GM12801 (cell line): ENCODE data around the gene POPDC3.

ENCODE experiments used
- CTCF ChIP-seq: IDR thresholded peaks from one replicate; pipeline ENCODE4 v1.5.1; 2011; ENCODE audit warnings: control low read depth; ENCODE audit not compliant: insufficient read length; ENCODE audit errors: extremely low read depth

POPDC3 gene

GRCh38 chr6:105136431-105137350, 43.1 kb downstream of the POPDC3 start:
- TF ChIP-seq CTCF = no peak

- TF ChIP-seq CTCF = no peak
Observed at GRCh38 chr6:105135907-105136430, 43.8 kb downstream of the POPDC3 start.

DNA sequence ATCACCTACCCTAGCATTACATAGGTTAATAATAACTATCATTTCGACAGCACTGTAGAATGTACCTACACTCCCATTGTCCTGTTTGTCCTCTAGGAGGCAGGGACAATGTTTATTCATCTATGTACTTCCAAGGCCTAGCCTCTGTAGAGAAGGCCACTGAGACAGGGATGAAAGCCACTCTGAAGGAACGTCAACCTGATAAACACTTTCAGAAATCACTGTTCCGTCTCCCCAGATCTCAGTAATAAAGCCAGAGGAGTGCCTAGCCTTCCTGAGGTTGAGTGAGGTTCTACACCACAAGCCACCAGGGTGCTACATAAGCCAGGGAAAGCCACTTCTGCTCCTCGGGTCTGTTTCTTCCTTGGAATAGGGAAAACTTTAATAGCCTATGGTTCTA, 44.8 kb downstream of the POPDC3 start:
- no peak for TF ChIP-seq CTCF

- TF ChIP-seq CTCF = no peak
Observed at GRCh38 chr6:105122717-105123116, 57.1 kb downstream of the POPDC3 start.

DNA sequence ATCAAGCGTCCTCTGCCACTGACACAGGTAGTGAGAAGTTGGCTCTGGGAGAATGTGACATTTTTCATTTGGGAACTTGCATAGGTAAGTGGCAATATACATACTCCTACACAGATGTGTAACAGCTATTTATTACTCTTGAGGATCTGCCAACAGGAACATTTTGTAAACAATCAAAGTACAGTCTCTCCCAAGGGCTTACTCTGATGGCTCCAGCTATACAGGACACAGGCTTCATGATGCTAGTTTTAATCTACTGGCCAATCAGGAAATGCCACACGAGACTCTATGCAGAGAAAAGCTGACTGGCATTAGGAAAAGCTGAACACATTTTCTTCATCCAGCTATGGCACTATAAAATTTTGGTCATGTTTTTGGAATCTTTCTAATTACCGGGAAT, 57.8 kb downstream of the POPDC3 start:
- no peak for TF ChIP-seq CTCF

- no peak for TF ChIP-seq CTCF
Observed at GRCh38 chr6:105120570-105120969, 59.2 kb downstream of the POPDC3 start.

DNA sequence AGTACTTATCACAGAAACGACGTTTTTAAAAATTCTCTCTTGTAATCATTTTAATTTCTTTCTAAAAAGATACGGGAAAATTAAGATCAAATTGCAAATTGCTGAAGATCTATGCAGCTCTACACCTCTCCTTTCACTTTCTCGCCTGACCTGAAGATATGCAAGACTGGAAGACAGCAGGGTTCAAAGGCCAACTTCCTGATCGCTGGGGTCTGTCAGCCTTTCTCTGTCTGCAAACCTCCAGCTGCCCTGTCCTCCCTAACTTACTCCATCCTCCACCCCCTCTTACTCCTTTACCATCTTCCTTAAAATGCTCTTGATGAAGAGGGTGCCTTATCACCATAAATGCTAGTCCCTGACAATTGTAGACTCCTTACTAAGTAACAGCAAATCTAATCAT, 63.7 kb downstream of the POPDC3 start:
- no peak for TF ChIP-seq CTCF
